GM12891 (cell line): ENCODE data around the gene TBC1D22A.

Experiments used
- POLR2A ChIP-seq: IDR thresholded peaks from 2 replicates; pipeline ENCODE4 v1.6.1; 2011; ENCODE audit warnings: low read depth, low read length, control low read depth
- SPI1 ChIP-seq: IDR thresholded peaks from 2 replicates; pipeline ENCODE4 v1.6.1; 2011; ENCODE audit warnings: low read depth, low read length, control low read depth

GRCh38 chr22:46871826-46872225, 109.4 kb downstream of the TBC1D22A start:
- TF ChIP-seq POLR2A = no peak
- TF ChIP-seq SPI1 = no peak
